PC-9 (cell line): ENCODE measurements around the gene TRIM74. TPM values are rescaled to one million over a fixed set of nuclear protein-coding genes. Genes with fewer than 3 reads are reported as not detected.
A peak's percentile ranks its signal among the peaks of the same experiment; 100 is the strongest.
"Not testable (repeated sequence)": the region's sequence is repeated elsewhere in the genome, so short reads cannot be mapped to it uniquely, and the experiment has no call there.

ENCODE experiments used
- BruUV-seq: library from RNA; stranded (reverse); fragments of 400-500 nt; replicated peaks from 2 replicates; lab custom pipeline; 2021; lab: Mats Ljungman, UMichigan
- CTCF ChIA-PET: fragments of 300-600 bp; sonication (Branson Sonifier 250); formaldehyde crosslinking; loops from one replicate; lab custom pipeline; 2022; ENCODE audit warnings: antibody characterized with exemption; lab: Charles Lee
- POLR2A ChIA-PET: fragments of 300-600 bp; sonication (Branson Sonifier 250); formaldehyde crosslinking; loops from one replicate; lab custom pipeline; 2022; ENCODE audit warnings: antibody characterized with exemption; ENCODE audit not compliant: unreplicated experiment; lab: Charles Lee
- DNase-seq, 2 experiments: peaks; one replicate each; pipeline versions ENCODE4 v3.0.0 to v3.0.0-alpha.2; 2015 to 2022; ENCODE audit warnings: mixed read lengths in 1 of 2
- H2AFZ ChIP-seq: fragments of 200-600 bp; sonication (generic); 2 replicates; pipeline ENCODE4 v1.8.1; 2017; ENCODE audit warnings: antibody characterized with exemption
- H3F3A ChIP-seq: fragments of 200-600 bp; sonication (generic); 2 replicates; pipeline ENCODE4 v1.8.1; 2017; ENCODE audit warnings: antibody characterized with exemption, mild to moderate bottlenecking, low read depth; ENCODE audit not compliant: insufficient read depth
- H3K27ac ChIP-seq: fragments of 200-600 bp; sonication (generic); 2 replicates; pipeline ENCODE4 v1.6.1; 2016; ENCODE audit warnings: mixed run types
- H3K27me3 ChIP-seq: fragments of 200-600 bp; sonication (generic); 2 replicates; pipeline ENCODE4 v1.6.1; 2016; ENCODE audit warnings: low read depth, mixed run types; ENCODE audit not compliant: insufficient read depth
- H3K36me3 ChIP-seq: fragments of 200-600 bp; sonication (generic); 2 replicates; pipeline ENCODE4 v1.6.1; 2016; ENCODE audit warnings: low read depth, mixed run types
- H3K4me1 ChIP-seq: fragments of 200-600 bp; sonication (generic); replicated peaks from 2 replicates; pipeline ENCODE4 v1.6.1; 2016; ENCODE audit warnings: mixed run types; ENCODE audit not compliant: insufficient read depth
- H3K4me2 ChIP-seq: fragments of 200-600 bp; sonication (generic); 2 replicates; pipeline ENCODE4 v1.6.1; 2017; ENCODE audit warnings: mixed run types
- H3K4me3 ChIP-seq: fragments of 200-600 bp; sonication (generic); 2 replicates; pipeline ENCODE4 v1.6.1; 2016; ENCODE audit warnings: mixed run types
- H3K79me2 ChIP-seq: fragments of 200-600 bp; sonication (generic); 2 replicates; pipeline ENCODE4 v1.6.1; 2017; ENCODE audit warnings: low read depth, mixed run types
- H3K9me2 ChIP-seq: fragments of 200-600 bp; sonication (generic); 2 replicates; pipeline ENCODE4 v1.8.1; 2017; ENCODE audit warnings: mild to moderate bottlenecking; ENCODE audit not compliant: insufficient read depth
- H3K9me3 ChIP-seq: fragments of 200-600 bp; sonication (generic); 2 replicates; pipeline ENCODE4 v1.8.1; 2016; ENCODE audit warnings: low read depth; ENCODE audit not compliant: insufficient read depth
- H4K20me1 ChIP-seq: fragments of 200-600 bp; sonication (generic); 2 replicates; pipeline ENCODE4 v1.8.1; 2017; ENCODE audit not compliant: insufficient read depth
- CTCF ChIP-seq: fragments of 200-600 bp; sonication (generic); conservative IDR thresholded peaks from 2 replicates; pipeline ENCODE4 v1.6.1; 2017; ENCODE audit warnings: mixed run types, antibody characterized with exemption, mild to moderate bottlenecking, moderate library complexity
- intact Hi-C: fragments of 100-400 bp; cut with micrococcal nuclease; formaldehyde crosslinking; loops from one replicate; pipeline ENCODE4 v1.10.0; 2022; ENCODE audit not compliant: unreplicated experiment
- total RNA-seq: library from RNA; stranded (reverse); gene quantifications from 2 replicates; pipeline ENCODE4 v1.2.3, GENCODE V29; 2021

The TRIM74 gene
- total RNA-seq, 1 experiment from 2014 or later: 1.2 TPM

DNA sequence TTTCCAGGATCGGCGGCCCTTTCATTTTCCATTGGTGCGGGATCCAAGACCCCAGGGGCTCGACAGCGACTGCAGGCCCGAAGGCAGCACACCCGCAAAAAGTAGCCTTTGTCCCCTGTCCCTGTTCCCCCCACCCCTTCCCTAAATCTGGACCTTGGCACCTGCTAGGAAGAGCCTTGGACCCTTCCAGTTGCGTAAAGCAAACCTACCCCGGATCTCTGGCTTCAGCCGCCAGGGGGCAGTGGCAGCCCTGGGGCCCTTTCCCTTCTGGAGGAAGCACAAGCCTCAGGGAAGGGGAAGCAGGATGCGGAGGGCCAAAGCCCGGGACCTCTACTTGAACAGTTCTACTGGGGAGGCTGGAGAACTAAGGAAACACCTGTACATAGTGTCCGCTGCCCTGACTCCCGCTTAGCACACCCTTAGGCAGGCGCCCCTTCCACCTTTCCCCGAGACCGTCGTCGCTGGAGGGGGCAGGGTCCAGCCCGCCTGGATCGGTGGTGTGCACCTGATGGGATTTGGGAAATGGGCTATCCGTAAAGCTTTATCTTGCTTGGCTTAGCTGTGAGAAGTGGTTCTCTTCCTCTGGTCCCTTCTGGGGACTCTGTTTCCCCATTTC, 23.0 kb downstream of the TRIM74 start:
- H3K27ac ChIP-seq, H2AFZ ChIP-seq, H3K9me2 ChIP-seq, H4K20me1 ChIP-seq, H3K4me3 ChIP-seq, H3F3A ChIP-seq, H3K4me2 ChIP-seq, BruUV-seq, H3K79me2 ChIP-seq, CTCF ChIA-PET, intact Hi-C loops, H3K36me3 ChIP-seq, H3K27me3 ChIP-seq, POLR2A ChIA-PET, DNase-seq, H3K4me1 ChIP-seq, H3K9me3 ChIP-seq: not testable (repeated sequence)
- peak; percentile 39; the same call in 1 of the 2 replicates for TF ChIP-seq CTCF

DNA sequence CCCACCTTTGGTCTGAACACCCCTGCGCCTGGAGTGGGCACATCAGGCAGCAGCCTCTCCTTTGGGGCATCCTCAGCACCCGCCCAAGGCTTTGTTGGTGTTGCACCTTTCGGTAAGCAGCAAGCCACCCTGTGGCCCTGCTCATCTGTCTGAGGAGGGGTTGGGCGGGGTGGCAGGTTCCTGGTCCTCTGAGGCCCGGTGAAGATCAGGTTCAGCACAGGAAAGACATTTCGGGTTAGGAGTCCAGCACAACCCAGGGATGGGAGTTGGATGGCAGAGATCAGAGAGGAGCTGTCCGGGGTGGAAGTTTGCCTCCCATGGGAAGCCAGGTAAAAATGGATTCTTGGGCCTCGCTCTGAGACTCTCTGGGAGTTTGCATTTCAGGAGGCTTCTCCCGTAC, 23.7 kb downstream of the TRIM74 start:
- H3K4me3 ChIP-seq, BruUV-seq, H3K36me3 ChIP-seq, H4K20me1 ChIP-seq, H3K27me3 ChIP-seq, H3F3A ChIP-seq, H3K4me2 ChIP-seq, POLR2A ChIA-PET, CTCF ChIA-PET, DNase-seq, H3K4me1 ChIP-seq, H3K27ac ChIP-seq, H3K9me3 ChIP-seq, intact Hi-C loops, H2AFZ ChIP-seq, H3K9me2 ChIP-seq, H3K79me2 ChIP-seq: not testable (repeated sequence)

GRCh38 chr7:72944937-72945336, 24.3 kb downstream of the TRIM74 start:
- BruUV-seq, H2AFZ ChIP-seq, H3K4me3 ChIP-seq, H3K27me3 ChIP-seq, H3K27ac ChIP-seq, H3K9me2 ChIP-seq, POLR2A ChIA-PET, DNase-seq, intact Hi-C loops, H3F3A ChIP-seq, H3K36me3 ChIP-seq, H3K4me1 ChIP-seq, H3K79me2 ChIP-seq, H4K20me1 ChIP-seq, CTCF ChIA-PET, H3K4me2 ChIP-seq, H3K9me3 ChIP-seq: not testable (repeated sequence)

GRCh38 chr7:72942956-72943355, 26.3 kb downstream of the TRIM74 start:
- H3K9me2 ChIP-seq, DNase-seq, POLR2A ChIA-PET, H3K36me3 ChIP-seq, H3K4me2 ChIP-seq, H3K27me3 ChIP-seq, H3K9me3 ChIP-seq, H3K4me3 ChIP-seq, H3K27ac ChIP-seq, CTCF ChIA-PET, H3F3A ChIP-seq, H3K4me1 ChIP-seq, BruUV-seq, intact Hi-C loops, H3K79me2 ChIP-seq, H4K20me1 ChIP-seq, H2AFZ ChIP-seq: not testable (repeated sequence)

GRCh38 chr7:72942022-72942705, 27.1 kb downstream of the TRIM74 start:
- H3K4me2 ChIP-seq, H3K27ac ChIP-seq, H3K36me3 ChIP-seq, H3K27me3 ChIP-seq, H3K4me1 ChIP-seq, H4K20me1 ChIP-seq, CTCF ChIA-PET, intact Hi-C loops, H3F3A ChIP-seq, H3K9me3 ChIP-seq, H2AFZ ChIP-seq, H3K9me2 ChIP-seq, DNase-seq, H3K4me3 ChIP-seq, POLR2A ChIA-PET, H3K79me2 ChIP-seq: not testable (repeated sequence)
- BruUV-seq: TSS peak; percentile 40

GRCh38 chr7:72928216-72928615, 41.0 kb downstream of the TRIM74 start:
- H3K4me2 ChIP-seq, POLR2A ChIA-PET, H3K9me3 ChIP-seq, H3K9me2 ChIP-seq, H4K20me1 ChIP-seq, DNase-seq, BruUV-seq, H3K27me3 ChIP-seq, H3K4me3 ChIP-seq, H2AFZ ChIP-seq, H3K27ac ChIP-seq, CTCF ChIA-PET: not testable (repeated sequence)
- H3K79me2 ChIP-seq: peaks cover 38% of the 10 kb centered on the region
- peaks cover 25% of the 10 kb centered on the region for H3K36me3 ChIP-seq
- peaks cover 15% of the 10 kb centered on the region; the same call in 1 of the 2 replicates for H3F3A ChIP-seq
- intact Hi-C loops: loop anchor here (10.0 kb wide), 1 partner anchor 527 kb away; no protein-coding TSS in a partner anchor
- H3K4me1 ChIP-seq: peaks cover 15% of the 10 kb centered on the region; the same call in 1 of the 2 replicates
